T-helper 17 cell (primary cell): ENCODE measurements around the gene EFS. TPM values are rescaled to one million over a fixed set of nuclear protein-coding genes. Genes with fewer than 3 reads are reported as not detected.
"Not testable (repeated sequence)": the region's sequence is repeated elsewhere in the genome, so short reads cannot be mapped to it uniquely, and the experiment has no call there.

Source experiments
- ATAC-seq: fragments of 150-1000 bp; cut with Tn5 transposase; 2 replicates; pipeline ENCODE4 v1.10.0; 2021; ENCODE audit warnings: mild to moderate bottlenecking, moderate library complexity
- DNase-seq, 3 donors: peaks; one replicate each; pipeline versions ENCODE4 v3.0.0 to v3.0.0-alpha.2; 2020 to 2021
- H3K9me3 ChIP-seq: one replicate; pipeline ENCODE4 v1.7.0; 2013; ENCODE audit warnings: low read length, mild to moderate bottlenecking; ENCODE audit not compliant: control insufficient read depth, poor library complexity, severe bottlenecking
- H3K27ac Mint-ChIP-seq: one replicate; pipeline ENCODE4 v1.8.0; 2022; ENCODE audit warnings: mild to moderate bottlenecking, moderate library complexity, mixed read lengths
- H3K27me3 Mint-ChIP-seq: one replicate; pipeline ENCODE4 v1.8.0; 2022; ENCODE audit warnings: mixed read lengths
- H3K36me3 Mint-ChIP-seq: one replicate; pipeline ENCODE4 v1.8.0; 2022; ENCODE audit warnings: low read depth, mixed read lengths
- H3K4me1 Mint-ChIP-seq: one replicate; pipeline ENCODE4 v1.8.0; 2022; ENCODE audit warnings: mild to moderate bottlenecking, mixed read lengths
- H3K4me3 Mint-ChIP-seq: one replicate; pipeline ENCODE4 v1.8.0; 2022; ENCODE audit warnings: mild to moderate bottlenecking, moderate library complexity, mixed read lengths
- total RNA-seq, 4 donors: library from RNA in 2 of 4; stranded (reverse) in 2 of 4; gene quantifications; one replicate each; pipeline ENCODE4 v1.2.3 and lab custom pipeline; 2022 to 2026

Gene EFS
- total RNA-seq, 2 donors from 2014 or later = not detected

- peaks cover 5% of the 10 kb centered on the region for H3K4me1 Mint-ChIP-seq
- no peaks in the 10 kb centered on the region for H3K9me3 ChIP-seq
- no peak overlapping the region for H3K27ac Mint-ChIP-seq
- DNase-seq = no peak
- H3K4me3 Mint-ChIP-seq = no peak overlapping the region
- peaks cover 48% of the 10 kb centered on the region for H3K27me3 Mint-ChIP-seq
- ATAC-seq = no peak
- H3K36me3 Mint-ChIP-seq = no peaks in the 10 kb centered on the region
Observed at GRCh38 chr14:23389396-23389795, 24.4 kb upstream of the EFS start.

GRCh38 chr14:23388996-23389395, 24.0 kb upstream of the EFS start:
- ATAC-seq (no peak), DNase-seq (no peak)
- Mint-ChIP-seq H3K27me3 (peaks cover 46% of the 10 kb centered on the region), H3K27ac (no peak overlapping the region), H3K4me3 (no peak overlapping the region), H3K36me3 (no peaks in the 10 kb centered on the region), H3K4me1 (peaks cover 5% of the 10 kb centered on the region)
- no peaks in the 10 kb centered on the region for H3K9me3 ChIP-seq

GRCh38 chr14:23387916-23388882, 23.2 kb upstream of the EFS start:
- no peak overlapping the region for H3K27ac Mint-ChIP-seq
- H3K4me1 Mint-ChIP-seq = peaks cover 5% of the 10 kb centered on the region
- no peak overlapping the region for H3K4me3 Mint-ChIP-seq
- no peaks in the 10 kb centered on the region for H3K9me3 ChIP-seq
- DNase-seq = no peak
- no peak for ATAC-seq
- H3K27me3 Mint-ChIP-seq = peaks cover 41% of the 10 kb centered on the region
- no peaks in the 10 kb centered on the region for H3K36me3 Mint-ChIP-seq

GRCh38 chr14:23386999-23387398, 22.0 kb upstream of the EFS start:
- ATAC-seq (no peak), DNase-seq (no peak)
- Mint-ChIP-seq H3K27me3 (peaks cover 43% of the 10 kb centered on the region), H3K4me3 (no peak overlapping the region), H3K36me3 (no peaks in the 10 kb centered on the region), H3K27ac (no peak overlapping the region), H3K4me1 (peaks cover 5% of the 10 kb centered on the region)
- no peaks in the 10 kb centered on the region for H3K9me3 ChIP-seq

GRCh38 chr14:23386266-23386657, 21.3 kb upstream of the EFS start:
- H3K36me3 Mint-ChIP-seq, DNase-seq, H3K4me1 Mint-ChIP-seq, H3K9me3 ChIP-seq, ATAC-seq, H3K27ac Mint-ChIP-seq, H3K4me3 Mint-ChIP-seq: not testable (repeated sequence)
- H3K27me3 Mint-ChIP-seq = peaks cover 49% of the 10 kb centered on the region

GRCh38 chr14:23385642-23386265, 20.8 kb upstream of the EFS start:
- Mint-ChIP-seq H3K27ac (peak overlapping the region; percentile 72), H3K4me3 (no peak overlapping the region), H3K27me3 (peaks cover 47% of the 10 kb centered on the region), H3K36me3 (no peaks in the 10 kb centered on the region), H3K4me1 (peaks cover 5% of the 10 kb centered on the region)
- H3K9me3 ChIP-seq = no peaks in the 10 kb centered on the region
- DNase-seq (no peak), ATAC-seq (no peak)

- Mint-ChIP-seq H3K27ac (peak overlapping the region; percentile 72), H3K36me3 (no peaks in the 10 kb centered on the region), H3K4me1 (peaks cover 5% of the 10 kb centered on the region), H3K4me3 (no peak overlapping the region), H3K27me3 (peaks cover 46% of the 10 kb centered on the region)
- DNase-seq = no peak
- ATAC-seq = no peak
- H3K9me3 ChIP-seq = no peaks in the 10 kb centered on the region
Observed at GRCh38 chr14:23385244-23385641, 20.3 kb upstream of the EFS start.

- no peaks in the 10 kb centered on the region for H3K9me3 ChIP-seq
- Mint-ChIP-seq H3K27ac (peak overlapping the region; percentile 72), H3K36me3 (no peaks in the 10 kb centered on the region), H3K4me3 (no peak overlapping the region), H3K4me1 (peaks cover 5% of the 10 kb centered on the region), H3K27me3 (peaks cover 43% of the 10 kb centered on the region)
- ATAC-seq = no peak
- no peak for DNase-seq
Observed at GRCh38 chr14:23384364-23385080, 19.6 kb upstream of the EFS start.

GRCh38 chr14:23382731-23383440, 17.9 kb upstream of the EFS start:
- H3K9me3 ChIP-seq = no peaks in the 10 kb centered on the region
- DNase-seq (no peak), ATAC-seq (no peak)
- Mint-ChIP-seq H3K27me3 (peaks cover 40% of the 10 kb centered on the region), H3K4me1 (no peaks in the 10 kb centered on the region), H3K36me3 (no peaks in the 10 kb centered on the region), H3K4me3 (no peak overlapping the region), H3K27ac (no peak overlapping the region)

GRCh38 chr14:23382276-23382675, 17.3 kb upstream of the EFS start:
- Mint-ChIP-seq H3K27ac (no peak overlapping the region), H3K27me3 (peaks cover 43% of the 10 kb centered on the region), H3K36me3 (no peaks in the 10 kb centered on the region), H3K4me1 (no peaks in the 10 kb centered on the region), H3K4me3 (no peak overlapping the region)
- ATAC-seq (no peak), DNase-seq (no peak)
- H3K9me3 ChIP-seq = no peaks in the 10 kb centered on the region

- H3K27ac Mint-ChIP-seq = no peak overlapping the region
- DNase-seq (no peak), ATAC-seq (no peak)
- H3K36me3 Mint-ChIP-seq = no peaks in the 10 kb centered on the region
- peaks cover 47% of the 10 kb centered on the region for H3K27me3 Mint-ChIP-seq
- H3K4me1 Mint-ChIP-seq = no peaks in the 10 kb centered on the region
- H3K4me3 Mint-ChIP-seq = no peak overlapping the region
- H3K9me3 ChIP-seq = no peaks in the 10 kb centered on the region
Observed at GRCh38 chr14:23381871-23382270, 16.9 kb upstream of the EFS start.

- DNase-seq (no peak), ATAC-seq (no peak)
- no peaks in the 10 kb centered on the region for H3K36me3 Mint-ChIP-seq
- no peak overlapping the region for H3K27ac Mint-ChIP-seq
- no peak overlapping the region for H3K4me3 Mint-ChIP-seq
- H3K27me3 Mint-ChIP-seq = peaks cover 49% of the 10 kb centered on the region
- no peaks in the 10 kb centered on the region for H3K9me3 ChIP-seq
- no peaks in the 10 kb centered on the region for H3K4me1 Mint-ChIP-seq
Observed at GRCh38 chr14:23380976-23381375, 16.0 kb upstream of the EFS start.
